Upper lobe of right lung (tissue), 1 donor: ENCODE results near the gene ITSN1. TPM values are rescaled to one million over a fixed set of nuclear protein-coding genes. Genes with fewer than 3 reads are reported as not detected.
A peak's percentile ranks its signal among the peaks of the same experiment; 100 is the strongest.
"Not testable (repeated sequence)": the region's sequence is repeated elsewhere in the genome, so short reads cannot be mapped to it uniquely, and the experiment has no call there.

Experiments
- ATAC-seq: fragments of 200-7000 bp; cut with Tn5 transposase; one replicate; pipeline ENCODE4 v1.9.1; 2020; ENCODE audit warnings: mild to moderate bottlenecking, moderate library complexity
- DNase-seq: peaks from one replicate; pipeline ENCODE4 v3.0.0-alpha.2; 2020
- H3K27ac ChIP-seq: fragments of 200-600 bp; one replicate; pipeline ENCODE4 v1.8.0; 2022
- H3K27me3 ChIP-seq: fragments of 200-600 bp; one replicate; pipeline ENCODE4 v1.8.0; 2022; ENCODE audit warnings: mild to moderate bottlenecking
- H3K36me3 ChIP-seq: fragments of 200-600 bp; one replicate; pipeline ENCODE4 v1.8.0; 2022
- H3K4me1 ChIP-seq: fragments of 200-600 bp; one replicate; pipeline ENCODE4 v1.8.0; 2022
- H3K4me3 ChIP-seq: fragments of 200-600 bp; one replicate; pipeline ENCODE4 v1.8.0; 2022; ENCODE audit warnings: mild to moderate bottlenecking
- H3K9me3 ChIP-seq: fragments of 200-600 bp; one replicate; pipeline ENCODE4 v1.8.0; 2022
- intact Hi-C: fragments of 100-400 bp; cut with DNase I; formaldehyde crosslinking; loops from one replicate; pipeline ENCODE4 v1.11.0; 2022
- total RNA-seq: library from RNA; stranded (reverse); fragmentation: NEBNext Ultra II Directional; extraction: Animal tissue kit (Norgen Biotek cat#: 25700); gene quantifications from one replicate; pipeline ENCODE4 v1.2.1, GENCODE V29; 2021
- TF ChIP-seq, protein P1 (sequence below): fragments of 200-600 bp; IDR thresholded peaks from one replicate; pipeline ENCODE4 v1.8.0; 2022; ENCODE audit warnings: antibody characterized with exemption
- donor health status: DM: no; HTN: yes; CAD: no; lungs with severe emphysema.

Gene ITSN1
- total RNA-seq, 1 donor from 2014 or later = 32.0 TPM

DNA sequence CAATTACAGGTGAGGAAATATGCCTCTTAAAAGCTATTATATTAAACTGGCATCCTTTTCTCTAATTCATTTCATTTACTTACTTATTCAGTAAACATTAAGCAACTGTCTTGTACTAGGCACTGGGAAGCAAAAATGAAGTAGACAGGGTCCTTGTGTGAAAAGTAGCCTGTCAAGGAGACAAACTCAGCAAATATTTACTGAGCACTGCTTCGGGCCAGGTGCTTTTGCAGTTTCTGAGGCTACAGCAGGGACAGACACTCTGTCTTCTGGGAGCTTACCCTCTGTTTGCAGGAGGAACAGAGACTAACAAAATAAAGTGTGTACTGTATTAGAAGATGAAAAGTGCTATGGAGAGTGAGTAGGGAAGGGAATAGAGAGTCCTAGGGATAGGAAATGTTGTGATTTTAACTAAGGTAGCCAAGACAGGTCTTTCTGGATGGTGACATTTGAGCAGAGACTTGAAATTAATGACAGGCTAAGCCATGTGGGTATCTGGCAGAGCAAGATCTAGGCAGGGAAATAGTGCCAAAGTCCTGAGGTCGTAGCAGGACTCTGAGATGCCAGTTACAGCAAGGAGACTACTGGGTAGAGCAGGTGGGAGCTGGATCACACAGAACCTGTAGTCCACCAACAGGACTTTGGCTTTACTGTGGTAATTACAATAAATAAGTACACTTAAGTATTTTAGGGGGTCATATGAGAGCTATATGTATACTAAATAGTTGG, 133.0 kb downstream of the ITSN1 start:
- no peaks in the 10 kb centered on the region for H3K27me3 ChIP-seq
- DNase-seq (no peak), ATAC-seq (peak; percentile 46)
- peaks cover 6% of the 10 kb centered on the region for H3K36me3 ChIP-seq
- no peak overlapping the region for H3K4me3 ChIP-seq
- no peaks in the 10 kb centered on the region for H3K4me1 ChIP-seq
- no peak overlapping the region for H3K27ac ChIP-seq
- intact Hi-C loops = no loop called here
- TF ChIP-seq, protein P1, sequence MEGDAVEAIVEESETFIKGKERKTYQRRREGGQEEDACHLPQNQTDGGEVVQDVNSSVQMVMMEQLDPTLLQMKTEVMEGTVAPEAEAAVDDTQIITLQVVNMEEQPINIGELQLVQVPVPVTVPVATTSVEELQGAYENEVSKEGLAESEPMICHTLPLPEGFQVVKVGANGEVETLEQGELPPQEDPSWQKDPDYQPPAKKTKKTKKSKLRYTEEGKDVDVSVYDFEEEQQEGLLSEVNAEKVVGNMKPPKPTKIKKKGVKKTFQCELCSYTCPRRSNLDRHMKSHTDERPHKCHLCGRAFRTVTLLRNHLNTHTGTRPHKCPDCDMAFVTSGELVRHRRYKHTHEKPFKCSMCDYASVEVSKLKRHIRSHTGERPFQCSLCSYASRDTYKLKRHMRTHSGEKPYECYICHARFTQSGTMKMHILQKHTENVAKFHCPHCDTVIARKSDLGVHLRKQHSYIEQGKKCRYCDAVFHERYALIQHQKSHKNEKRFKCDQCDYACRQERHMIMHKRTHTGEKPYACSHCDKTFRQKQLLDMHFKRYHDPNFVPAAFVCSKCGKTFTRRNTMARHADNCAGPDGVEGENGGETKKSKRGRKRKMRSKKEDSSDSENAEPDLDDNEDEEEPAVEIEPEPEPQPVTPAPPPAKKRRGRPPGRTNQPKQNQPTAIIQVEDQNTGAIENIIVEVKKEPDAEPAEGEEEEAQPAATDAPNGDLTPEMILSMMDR = no peak
- no peaks in the 10 kb centered on the region for H3K9me3 ChIP-seq

DNA sequence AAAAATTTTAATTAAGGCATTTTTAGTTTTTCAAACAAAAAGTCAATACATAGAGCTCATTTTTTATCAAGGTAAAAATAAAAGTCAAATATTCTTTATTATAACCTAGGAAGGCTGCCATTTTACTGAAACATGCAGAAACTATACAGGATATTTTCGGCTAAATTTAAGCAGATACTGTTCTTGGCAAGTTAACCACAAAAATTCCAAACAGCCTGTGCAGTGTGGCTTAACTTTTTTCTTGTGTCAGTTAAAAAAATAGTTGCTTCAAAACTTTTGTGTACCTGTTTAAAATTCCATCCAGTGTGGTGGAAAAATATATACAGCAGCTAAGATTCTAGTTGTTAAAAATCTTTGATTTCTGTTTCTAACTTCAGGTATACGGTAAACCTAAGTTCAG, 138.3 kb downstream of the ITSN1 start:
- TF ChIP-seq, protein P1 = no peak
- Histone ChIP-seq H3K9me3 (no peaks in the 10 kb centered on the region), H3K36me3 (peaks cover 13% of the 10 kb centered on the region), H3K4me3 (no peak overlapping the region), H3K27ac (no peak overlapping the region), H3K4me1 (no peaks in the 10 kb centered on the region), H3K27me3 (no peaks in the 10 kb centered on the region)
- ATAC-seq = no peak
- no peak for DNase-seq
- intact Hi-C loops = no loop called here

DNA sequence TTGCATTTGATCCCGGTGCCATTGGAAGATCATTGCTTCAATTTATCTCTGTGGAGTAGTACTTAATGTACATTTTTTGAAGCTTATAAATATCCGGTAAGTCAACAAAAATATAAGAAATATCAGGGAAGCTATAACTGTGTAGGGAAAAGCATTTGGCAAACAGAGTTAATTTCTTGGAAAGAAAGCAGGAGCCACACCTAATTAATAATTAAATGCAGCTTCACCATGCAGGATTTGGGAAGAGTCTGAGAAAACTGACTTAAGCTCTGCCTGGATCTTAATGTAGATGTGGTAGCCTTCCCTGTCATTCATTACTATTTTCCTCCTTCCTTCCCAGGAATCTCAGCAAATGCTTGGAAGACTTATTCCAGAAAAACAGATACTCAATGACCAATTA, 138.8 kb downstream of the ITSN1 start:
- H3K27ac ChIP-seq = no peak overlapping the region
- intact Hi-C loops = no loop called here
- ATAC-seq (no peak), DNase-seq (no peak)
- no peaks in the 10 kb centered on the region for H3K4me1 ChIP-seq
- peaks cover 13% of the 10 kb centered on the region for H3K36me3 ChIP-seq
- TF ChIP-seq, protein P1 = no peak
- H3K27me3 ChIP-seq = no peaks in the 10 kb centered on the region
- H3K9me3 ChIP-seq = no peaks in the 10 kb centered on the region
- H3K4me3 ChIP-seq = no peak overlapping the region

DNA sequence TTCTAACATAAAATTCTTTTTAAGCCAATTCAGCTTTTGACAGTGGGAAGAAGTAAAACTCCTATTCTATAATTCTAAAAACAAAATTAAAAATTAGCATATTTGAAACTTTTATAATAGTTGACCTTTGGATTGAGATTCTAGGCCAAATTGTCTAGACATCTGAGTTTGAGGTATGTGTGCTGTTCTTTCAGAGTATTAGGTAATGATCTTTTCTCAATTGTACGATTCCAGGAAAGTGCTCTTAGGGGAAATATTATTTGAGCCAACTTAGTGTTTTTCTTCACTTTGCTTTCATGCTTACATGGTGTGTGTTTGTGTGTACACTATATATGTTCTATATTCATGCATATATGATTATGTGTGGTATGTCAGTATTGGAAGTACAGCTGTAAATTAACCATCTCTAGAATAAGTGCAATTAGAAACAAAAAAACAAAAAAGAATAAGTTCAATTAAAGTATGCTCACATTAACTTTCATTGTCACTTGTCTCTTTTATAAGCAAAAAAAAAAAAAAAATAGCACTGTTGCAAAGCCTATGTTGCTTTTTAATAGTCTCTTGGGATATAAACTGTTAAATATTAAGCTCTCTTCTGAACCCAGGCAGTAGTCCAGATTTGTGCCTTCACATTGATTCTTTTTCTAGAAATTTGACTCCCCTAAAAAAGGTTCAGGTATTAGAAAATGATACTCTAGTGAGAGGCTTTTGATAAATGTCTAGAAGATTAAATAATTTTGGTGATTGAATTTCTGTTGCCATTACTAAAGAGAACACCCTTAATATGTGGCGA, 141.1 kb downstream of the ITSN1 start:
- TF ChIP-seq, protein P1 = no peak
- ATAC-seq (no peak), DNase-seq (no peak)
- Histone ChIP-seq H3K9me3 (no peaks in the 10 kb centered on the region), H3K27me3 (no peaks in the 10 kb centered on the region), H3K27ac (no peak overlapping the region), H3K4me3 (no peak overlapping the region), H3K36me3 (peaks cover 13% of the 10 kb centered on the region), H3K4me1 (no peaks in the 10 kb centered on the region)
- intact Hi-C loops = no loop called here

DNA sequence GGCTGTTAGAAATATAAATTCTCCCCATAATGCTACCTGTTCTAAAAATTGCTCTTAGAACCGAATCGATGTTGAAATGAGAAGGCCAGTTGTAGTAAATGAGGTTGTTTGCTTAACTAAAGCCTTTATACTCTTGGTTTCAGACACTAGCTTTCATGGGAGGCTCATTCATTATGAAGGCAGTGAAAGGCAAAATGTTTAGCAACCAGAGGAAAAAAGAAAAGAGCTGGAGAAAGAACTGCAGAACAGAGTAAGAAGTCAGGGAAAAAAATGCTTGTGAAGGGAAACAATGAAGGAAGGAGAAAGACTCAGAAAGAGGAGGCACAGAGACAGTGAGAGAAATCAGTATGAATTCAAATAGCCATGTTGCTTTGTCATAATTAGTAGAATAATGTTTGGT, 145.1 kb downstream of the ITSN1 start:
- TF ChIP-seq, protein P1 = no peak
- Histone ChIP-seq H3K27ac (no peak overlapping the region), H3K27me3 (no peaks in the 10 kb centered on the region), H3K4me1 (no peaks in the 10 kb centered on the region), H3K36me3 (no peaks in the 10 kb centered on the region), H3K4me3 (no peak overlapping the region), H3K9me3 (no peaks in the 10 kb centered on the region)
- DNase-seq (no peak), ATAC-seq (no peak)
- intact Hi-C loops = no loop called here

DNA sequence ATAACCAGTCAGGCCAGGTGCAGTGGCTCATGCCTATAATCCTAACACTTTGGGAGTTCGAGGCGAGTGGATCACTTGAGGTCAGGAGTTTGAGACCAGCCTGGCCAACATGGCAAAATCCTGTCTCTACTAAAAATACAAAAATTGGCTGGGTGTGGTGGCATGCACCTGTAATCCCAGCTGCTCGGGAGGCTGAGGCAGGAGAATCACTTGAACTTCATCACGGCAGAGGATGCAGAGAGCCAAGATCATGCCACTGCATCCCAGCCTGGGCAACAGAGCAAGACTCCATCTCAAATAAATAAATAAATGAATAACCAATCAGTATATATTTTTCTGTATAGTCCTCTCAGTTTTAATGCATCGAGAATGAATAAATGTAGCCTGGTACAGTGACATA, 146.1 kb downstream of the ITSN1 start:
- H3K36me3 ChIP-seq, DNase-seq: not testable (repeated sequence)

More for the DNA sequence above, 146.1 kb downstream of the ITSN1 start:
- intact Hi-C loops, H3K27me3 ChIP-seq, H3K27ac ChIP-seq, ATAC-seq, H3K4me3 ChIP-seq, H3K9me3 ChIP-seq, H3K4me1 ChIP-seq: not testable (repeated sequence)
